HL-60 (cell line): Measurements from ENCODE around the gene LRRC4B.

Experiments used
- DNase-seq, 2 experiments: peaks; one replicate each; pipeline ENCODE4 v3.0.0-alpha.2; 2010 to 2020; ENCODE audit warnings: low read depth in 1 of 2, low spot score in 1 of 2
- H3K27ac ChIP-seq: fragments of 250-450 bp; sonication (Bioruptor Pico); replicated peaks from 2 replicates; pipeline ENCODE4 v1.5.1; 2020; ENCODE audit warnings: mild to moderate bottlenecking, moderate library complexity
- H3K27me3 ChIP-seq: fragments of 250-450 bp; sonication (Bioruptor Pico); 2 replicates; pipeline ENCODE4 v1.5.1; 2021; ENCODE audit warnings: mild to moderate bottlenecking, moderate library complexity; ENCODE audit not compliant: insufficient read depth, poor library complexity, severe bottlenecking
- H3K4me3 ChIP-seq: replicated peaks from 2 replicates; pipeline ENCODE4 v1.5.1; 2011; ENCODE audit warnings: mild to moderate bottlenecking, control low read depth, low read length; ENCODE audit not compliant: insufficient read depth
- CTCF ChIP-seq: IDR thresholded peaks from one replicate; pipeline ENCODE4 v1.5.1; 2011; ENCODE audit warnings: low read length, control low read depth, inconsistent platforms; ENCODE audit not compliant: insufficient read depth
- GABPA ChIP-seq: IDR thresholded peaks from 2 replicates; pipeline ENCODE4 v1.6.1; 2012; ENCODE audit warnings: low read depth
- POLR2AphosphoS5 ChIP-seq: IDR thresholded peaks from 2 replicates; pipeline ENCODE4 v1.6.1; 2012; ENCODE audit warnings: low read depth
- REST ChIP-seq: IDR thresholded peaks from 2 replicates; pipeline ENCODE4 v1.6.1; 2012; ENCODE audit warnings: low read depth; ENCODE audit not compliant: insufficient replicate concordance
- SPI1 ChIP-seq: IDR thresholded peaks from 2 replicates; pipeline ENCODE4 v1.6.1; 2012; ENCODE audit warnings: low read depth, mild to moderate bottlenecking, borderline replicate concordance

Gene LRRC4B

GRCh38 chr19:50519006-50519575 lies 49.1 kb downstream of the LRRC4B start:
- Histone ChIP-seq H3K27me3 (peaks cover 8% of the 10 kb centered on the region), H3K4me3 (no peak overlapping the region), H3K27ac (no peak overlapping the region)
- DNase-seq, result no peak
- TF ChIP-seq REST (no peak), SPI1 (no peak), CTCF (no peak), GABPA (no peak), POLR2AphosphoS5 (no peak)

GRCh38 chr19:50518091-50519005 lies 49.9 kb downstream of the LRRC4B start:
- Histone ChIP-seq H3K27ac (no peak overlapping the region), H3K27me3 (peaks cover 8% of the 10 kb centered on the region), H3K4me3 (no peak overlapping the region)
- no peak for DNase-seq
- TF ChIP-seq SPI1 (no peak), CTCF (no peak), GABPA (no peak), REST (no peak), POLR2AphosphoS5 (no peak)

- peaks cover 8% of the 10 kb centered on the region for H3K27me3 ChIP-seq
- no peak for DNase-seq
- TF ChIP-seq REST (no peak), SPI1 (no peak), GABPA (no peak), POLR2AphosphoS5 (no peak), CTCF (no peak)
- H3K27ac ChIP-seq, result no peak overlapping the region
- no peak overlapping the region for H3K4me3 ChIP-seq
These were observed 50.5 kb downstream of the LRRC4B start for GRCh38 chr19:50517704-50518075.
